Measurements from ENCODE around the gene ARPC5. TPM values are rescaled to one million over a fixed set of nuclear protein-coding genes. Genes with fewer than 3 reads are reported as not detected.

The ARPC5 gene
- total and polyA plus RNA-seq, 9 of the 15 experiments (the other 6 are each of a cell fraction or from before 2014, with no cell fraction given) = 71.8 to 150 (median 91.6) TPM

GRCh38 chr1:183604038-183604808 lies 31.4 kb downstream of the ARPC5 start (continued):
- TF ChIP-seq ZBTB40 (IDR thresholded peaks at IDR 0.05) = peak; percentile 48; the same call in 1 of the 2 replicates
- no peak for TF ChIP-seq ZBTB40 (CRISPR knock-in tag; IDR thresholded peaks at IDR 0.05)
- TF ChIP-seq XRCC4 (IDR thresholded peaks at IDR 0.05; ENCODE audit: extremely low read depth, insufficient read depth, insufficient read length) = no peak
- peak; percentile 76; the same call in 1 of the 2 replicates for TF ChIP-seq SMARCE1 (IDR thresholded peaks at IDR 0.05)
- TF ChIP-seq ATF4 (CRISPR knock-in tag; IDR thresholded peaks at IDR 0.05) = 0 out of 2 replicates have a peak, but pooled peaks have one; percentile 22
- 0 out of 4 replicates have a peak, but pooled peaks of 1 of the 2 experiments have one; percentile 47 for TF ChIP-seq ZNF318 (IDR thresholded peaks at IDR 0.05; ENCODE audit: borderline replicate concordance in 1 of 2, low read depth in 1 of 2)
- TF ChIP-seq CC2D1A (IDR thresholded peaks at IDR 0.05) = no peak
- peak; percentile 31; the same call in 1 of the 2 replicates for TF ChIP-seq MAFK (IDR thresholded peaks at IDR 0.05; ENCODE audit: low read length)

Data from K562 (cell line).